Testis (tissue), 2 donors: Measurements from ENCODE around the gene YPEL4.

Experiments
- CTCF ChIP-seq, 3 experiments: fragments of 450-650 bp in 2 of 3; fragments of 200-600 bp in 1 of 3; sonication (generic) in 1 of 3; IDR thresholded peaks; one replicate each; pipeline ENCODE4 v1.5.1; 2016 to 2019; ENCODE audit warnings: antibody characterized with exemption in 3 of 3, mild to moderate bottlenecking in 2 of 3, moderate library complexity in 1 of 3
- POLR2A ChIP-seq: fragments of 450-650 bp; IDR thresholded peaks from one replicate; pipeline ENCODE4 v1.6.1; 2017; ENCODE audit warnings: antibody characterized with exemption, mild to moderate bottlenecking, moderate library complexity

GRCh38 chr11:57657194-57658022 is 7.7 kb upstream of the YPEL4 start, which contains the start of gene CLP1:
- TF ChIP-seq CTCF (IDR thresholded peaks at IDR 0.05), result peak in 1 of 3 experiments; percentile 4
- TF ChIP-seq POLR2A, result peak; percentile 41
